WTC11 (cell line): ENCODE results near the gene RPS6KA5. TPM values are rescaled to one million over a fixed set of nuclear protein-coding genes. Genes with fewer than 3 reads are reported as not detected.

Experiments
- ATAC-seq: fragments of 200-7000 bp; cut with Tn5 transposase; 2 replicates; pipeline ENCODE4 v1.10.0; 2021; ENCODE audit warnings: mild to moderate bottlenecking, moderate library complexity
- CTCF ChIA-PET: fragments of 300-600 bp; sonication (Branson Sonifier 250); formaldehyde crosslinking; loops from one replicate; lab custom pipeline; 2021; ENCODE audit warnings: antibody characterized with exemption; lab: Charles Lee
- POLR2A ChIA-PET: fragments of 350-600 bp; sonication (Branson Sonifier 250); formaldehyde crosslinking; loops from one replicate; lab custom pipeline; 2021; ENCODE audit warnings: antibody characterized with exemption; lab: Charles Lee
- DNase-seq: peaks from one replicate; pipeline ENCODE4 v3.0.0; 2021; ENCODE audit warnings: low spot score
- H3K27ac Mint-ChIP-seq: 2 replicates; pipeline ENCODE4 v1.8.0; 2021; ENCODE audit warnings: mixed read lengths
- H3K27me3 Mint-ChIP-seq: 2 replicates; pipeline ENCODE4 v1.8.0; 2021; ENCODE audit warnings: low read depth, mild to moderate bottlenecking, moderate library complexity, mixed read lengths
- H3K36me3 Mint-ChIP-seq: 2 replicates; pipeline ENCODE4 v1.8.0; 2021; ENCODE audit warnings: mixed read lengths
- H3K4me1 Mint-ChIP-seq: 2 replicates; pipeline ENCODE4 v1.8.0; 2022; ENCODE audit warnings: mixed read lengths
- H3K4me3 Mint-ChIP-seq: 2 replicates; pipeline ENCODE4 v1.8.0; 2021; ENCODE audit warnings: mild to moderate bottlenecking, moderate library complexity, mixed read lengths
- H3K9me3 Mint-ChIP-seq: 2 replicates; pipeline ENCODE4 v1.8.0; 2021; ENCODE audit warnings: mixed read lengths
- ARID4B ChIP-seq: sonication (generic); formaldehyde crosslinking; IDR thresholded peaks from 2 replicates; pipeline ENCODE4 v1.8.0; 2023; ENCODE audit warnings: missing genetic modification reagents, mild to moderate bottlenecking, borderline replicate concordance
- ATF6 ChIP-seq: sonication (generic); formaldehyde crosslinking; IDR thresholded peaks from 2 replicates; pipeline ENCODE4 v1.8.1; 2023; ENCODE audit warnings: mild to moderate bottlenecking, missing genetic modification reagents
- CDX4 ChIP-seq: fragments of 250-450 bp; sonication (Bioruptor Pico); IDR thresholded peaks from 2 replicates; pipeline ENCODE4 v1.9.0; 2021; ENCODE audit warnings: moderate library complexity, mild to moderate bottlenecking, inconsistent platforms, borderline replicate concordance
- E2F5 ChIP-seq: sonication (generic); formaldehyde crosslinking; IDR thresholded peaks from 2 replicates; pipeline ENCODE4 v1.8.1; 2022; ENCODE audit warnings: mild to moderate bottlenecking, moderate library complexity, missing genetic modification reagents
- EMX1 ChIP-seq: fragments of 250-450 bp; sonication (Bioruptor Pico); IDR thresholded peaks from 2 replicates; pipeline ENCODE4 v1.8.0; 2021; ENCODE audit warnings: mild to moderate bottlenecking
- ERG ChIP-seq: fragments of 250-450 bp; sonication (Bioruptor Pico); IDR thresholded peaks from 2 replicates; pipeline ENCODE4 v1.8.0; 2021; ENCODE audit warnings: mild to moderate bottlenecking
- KAT7 ChIP-seq: sonication (generic); formaldehyde crosslinking; IDR thresholded peaks from 2 replicates; pipeline ENCODE4 v1.8.1; 2023; ENCODE audit warnings: missing genetic modification reagents, mild to moderate bottlenecking, borderline replicate concordance
- PRDM15 ChIP-seq: sonication (generic); formaldehyde crosslinking; IDR thresholded peaks from 2 replicates; pipeline ENCODE4 v1.8.0; 2022; ENCODE audit warnings: missing genetic modification reagents
- SMAD3 ChIP-seq: sonication (generic); formaldehyde crosslinking; IDR thresholded peaks from 2 replicates; pipeline ENCODE4 v1.8.0; 2022; ENCODE audit warnings: missing genetic modification reagents, mild to moderate bottlenecking, borderline replicate concordance
- STAT6 ChIP-seq: sonication (generic); formaldehyde crosslinking; conservative IDR thresholded peaks from 2 replicates; pipeline ENCODE4 v1.8.1; 2023; ENCODE audit warnings: mild to moderate bottlenecking, low read depth, missing genetic modification reagents, moderate library complexity
- ZBTB21 ChIP-seq: sonication (generic); formaldehyde crosslinking; IDR thresholded peaks from 2 replicates; pipeline ENCODE4 v1.8.1; 2023; ENCODE audit warnings: mild to moderate bottlenecking, missing genetic modification reagents, borderline replicate concordance
- ZNF121 ChIP-seq: sonication (generic); formaldehyde crosslinking; IDR thresholded peaks from 2 replicates; pipeline ENCODE4 v1.8.0; 2023; ENCODE audit warnings: missing genetic modification reagents
- ZNF396 ChIP-seq: fragments of 250-450 bp; sonication (Bioruptor Pico); IDR thresholded peaks from 2 replicates; pipeline ENCODE4 v1.8.0; 2021; ENCODE audit warnings: mild to moderate bottlenecking, moderate library complexity, borderline replicate concordance
- ZNF416 ChIP-seq: fragments of 250-450 bp; sonication (Bioruptor Pico); IDR thresholded peaks from 2 replicates; pipeline ENCODE4 v1.9.0; 2021; ENCODE audit warnings: mild to moderate bottlenecking, inconsistent platforms
- ZNF423 ChIP-seq: fragments of 250-450 bp; sonication (Bioruptor Pico); IDR thresholded peaks from 2 replicates; pipeline ENCODE4 v2.1.2; 2022; ENCODE audit warnings: mild to moderate bottlenecking, moderate library complexity
- ZNF532 ChIP-seq: fragments of 250-450 bp; sonication (Bioruptor Pico); IDR thresholded peaks from 2 replicates; pipeline ENCODE4 v1.9.0; 2021; ENCODE audit warnings: mild to moderate bottlenecking, borderline replicate concordance
- total RNA-seq: library from RNA; stranded (reverse); gene quantifications from 3 replicates; pipeline ENCODE4 v1.2.3, GENCODE V29; 2021

Gene RPS6KA5
- total RNA-seq, 1 experiment from 2014 or later, result 5.2 TPM

- Mint-ChIP-seq H3K36me3 (no peaks in the 10 kb centered on the region), H3K4me1 (no peaks in the 10 kb centered on the region), H3K4me3 (no peak overlapping the region), H3K27ac (no peak overlapping the region), H3K27me3 (no peaks in the 10 kb centered on the region; the same call in none of the 2 replicates), H3K9me3 (peaks cover 5% of the 10 kb centered on the region; the same call in 1 of the 2 replicates)
- TF ChIP-seq ATF6 (CRISPR knock-in tag) (no peak), ERG (CRISPR knock-in tag) (no peak), ZNF423 (no peak), ZNF121 (CRISPR knock-in tag) (no peak), KAT7 (no peak), SMAD3 (CRISPR knock-in tag) (no peak), ZBTB21 (CRISPR knock-in tag) (no peak), E2F5 (CRISPR knock-in tag) (no peak), ARID4B (CRISPR knock-in tag) (no peak), CDX4 (CRISPR knock-in tag) (no peak), ZNF532 (CRISPR knock-in tag) (no peak), EMX1 (CRISPR knock-in tag) (no peak), ZNF416 (CRISPR knock-in tag) (no peak), PRDM15 (no peak), ZNF396 (CRISPR knock-in tag) (no peak), STAT6 (CRISPR knock-in tag) (no peak)
- ATAC-seq (no peak), DNase-seq (no peak)
- CTCF ChIA-PET, result interaction anchor here (0.6 kb wide), 2 partner anchors 106 to 337 kb away, joined by 3 to 5 read pairs; no protein-coding TSS in a partner anchor
- POLR2A ChIA-PET, result no interaction called here
These were observed 6.7 kb upstream of the RPS6KA5 start for GRCh38 chr14:91067186-91067585.
